Right ventricle myocardium inferior (tissue), 1 donor: ENCODE data around the gene RNF152. TPM values are rescaled to one million over a fixed set of nuclear protein-coding genes. Genes with fewer than 3 reads are reported as not detected.

Experiments
- ATAC-seq: fragments of 200-7000 bp; cut with Tn5 transposase; one replicate; pipeline ENCODE4 v1.9.1; 2020; ENCODE audit warnings: mild to moderate bottlenecking, moderate library complexity
- DNase-seq: peaks from one replicate; pipeline ENCODE4 v3.0.0; 2021; ENCODE audit errors: missing footprints
- intact Hi-C: fragments of 100-400 bp; cut with DNase I; formaldehyde crosslinking; loops from one replicate; pipeline ENCODE4 v1.11.0; 2022
- total RNA-seq: library from RNA; stranded (reverse); fragmentation: NEBNext Ultra II Directional; extraction: Animal tissue kit (Norgen Biotek cat#: 25700); gene quantifications from one replicate; pipeline ENCODE4 v1.2.1, GENCODE V29; 2021
- donor health status: DM: no; HTN: yes; CAD: no; lungs with severe emphysema.

Gene RNF152
- total RNA-seq, 1 donor from 2014 or later = 12.6 TPM

DNA sequence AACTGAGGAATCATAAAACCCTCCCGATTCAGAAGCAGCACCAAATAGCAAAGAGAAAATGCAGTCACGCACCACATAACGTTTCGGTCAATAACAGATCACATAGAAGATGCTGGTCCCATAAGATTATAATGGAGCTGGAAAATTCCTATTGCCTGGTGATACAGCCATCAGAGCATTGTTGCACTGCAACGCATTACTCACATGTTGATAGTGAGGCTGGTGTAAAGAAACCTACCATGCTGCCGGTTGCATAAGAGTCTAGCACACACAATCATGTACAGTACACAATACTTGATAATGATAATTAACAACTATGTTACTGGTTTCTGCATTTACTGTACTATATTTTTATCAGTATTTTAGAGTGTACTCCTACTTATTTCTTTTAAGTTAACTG, 32.5 kb downstream of the RNF152 start:
- no peak for DNase-seq
- intact Hi-C loops = no loop called here
- ATAC-seq = no peak

GRCh38 chr18:61859113-61859512, 33.7 kb downstream of the RNF152 start:
- ATAC-seq = no peak
- no peak for DNase-seq
- intact Hi-C loops = no loop called here

GRCh38 chr18:61856678-61857077, 36.1 kb downstream of the RNF152 start:
- intact Hi-C loops = no loop called here
- DNase-seq (no peak), ATAC-seq (no peak)

GRCh38 chr18:61855449-61856378, 37.1 kb downstream of the RNF152 start:
- no peak for DNase-seq
- intact Hi-C loops = no loop called here
- peak; percentile 5 for ATAC-seq

- ATAC-seq = peak; percentile 38
- DNase-seq = no peak
- intact Hi-C loops = no loop called here
Observed at GRCh38 chr18:61854578-61855448, 38.0 kb downstream of the RNF152 start.

DNA sequence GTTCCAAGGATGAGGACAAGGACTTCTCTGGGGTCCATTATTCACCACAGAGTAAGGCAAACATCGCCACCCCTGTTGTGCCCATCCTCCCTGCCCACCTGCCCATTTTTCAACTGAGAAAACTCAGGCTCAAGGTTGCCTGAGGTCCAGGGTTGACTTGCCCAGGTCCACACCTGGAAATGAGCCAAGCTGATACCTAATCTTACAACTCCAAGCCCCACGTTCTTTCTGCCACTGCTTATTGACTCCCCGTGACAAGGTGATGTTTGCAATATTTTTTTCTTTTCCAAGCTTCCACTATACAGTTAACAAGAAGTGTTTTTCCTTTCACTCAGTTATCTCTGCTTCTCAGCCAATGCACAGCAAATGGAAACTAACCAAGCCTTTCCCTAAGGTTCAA, 39.0 kb downstream of the RNF152 start:
- intact Hi-C loops = no loop called here
- ATAC-seq (no peak), DNase-seq (no peak)

GRCh38 chr18:61852496-61852895, 40.3 kb downstream of the RNF152 start:
- intact Hi-C loops = no loop called here
- no peak for ATAC-seq
- DNase-seq = no peak

DNA sequence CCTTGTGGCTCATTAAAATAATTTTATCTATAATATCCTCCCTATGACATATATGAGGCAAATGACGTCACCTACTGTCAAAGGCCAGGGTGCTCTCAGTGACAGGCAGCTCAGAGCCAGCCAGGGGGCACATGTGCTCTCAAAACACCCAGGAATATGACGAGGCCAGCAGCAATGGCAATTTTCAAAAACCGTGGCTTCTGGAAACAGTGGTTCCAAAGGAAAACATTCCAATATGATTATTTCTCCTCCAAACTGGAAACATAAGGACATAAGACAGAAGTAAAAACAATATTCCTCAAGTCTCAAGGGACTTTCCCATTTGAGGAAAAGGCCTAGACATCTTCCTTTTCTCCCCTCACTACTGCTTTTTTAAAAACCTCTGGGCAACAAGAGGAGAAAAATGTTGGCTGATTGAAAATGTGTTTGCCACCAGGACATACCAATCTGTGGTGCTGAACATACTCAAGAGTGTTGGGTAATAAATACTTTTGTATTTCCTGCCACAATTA, 40.8 kb downstream of the RNF152 start:
- DNase-seq = no peak
- no peak for ATAC-seq
- intact Hi-C loops = no loop called here

DNA sequence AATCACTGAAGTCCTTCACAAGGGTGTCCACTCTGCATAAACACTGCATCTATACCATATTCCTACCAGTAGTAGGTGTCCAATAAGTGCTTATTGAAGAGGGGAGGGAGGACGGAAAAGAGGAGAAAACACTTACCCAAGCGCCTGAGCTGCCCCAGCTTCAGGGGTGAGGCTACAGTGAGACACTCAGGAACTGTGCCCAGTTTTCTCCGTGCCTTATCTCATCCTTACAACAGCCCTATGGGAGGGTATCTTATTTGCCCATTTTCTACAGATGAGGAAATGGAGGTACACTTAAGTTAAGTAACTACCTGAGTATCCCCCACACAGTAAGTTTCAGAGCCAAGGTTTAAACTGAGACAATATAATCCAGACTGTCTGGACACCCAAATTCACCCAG, 41.5 kb downstream of the RNF152 start:
- ATAC-seq (no peak), DNase-seq (no peak)
- intact Hi-C loops = no loop called here

- intact Hi-C loops = no loop called here
- ATAC-seq (no peak), DNase-seq (no peak)
Observed at GRCh38 chr18:61850756-61851155, 42.1 kb downstream of the RNF152 start.

- ATAC-seq (no peak), DNase-seq (no peak)
- intact Hi-C loops = no loop called here
Observed at GRCh38 chr18:61847164-61847791, 45.5 kb downstream of the RNF152 start.

DNA sequence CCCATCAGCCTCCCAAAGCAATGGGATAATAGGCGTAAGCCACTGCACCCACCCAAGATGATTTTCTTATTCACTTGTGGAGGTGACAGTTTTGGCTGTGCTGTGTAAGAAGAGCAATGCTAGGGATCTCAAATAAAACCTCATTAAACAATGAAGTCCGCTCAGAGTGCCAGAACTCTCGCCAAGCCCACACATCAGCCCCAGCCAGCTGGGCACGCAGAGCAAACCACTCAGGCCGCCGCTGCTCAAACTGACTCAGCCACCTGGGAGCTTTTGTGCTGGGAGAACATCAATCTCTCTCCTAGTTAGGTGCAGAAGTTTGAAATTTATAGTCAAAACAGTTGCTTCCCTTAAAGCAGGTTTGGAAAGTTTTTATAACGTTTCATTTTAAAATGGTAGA, 47.6 kb downstream of the RNF152 start:
- ATAC-seq = no peak
- intact Hi-C loops = no loop called here
- DNase-seq = no peak

DNA sequence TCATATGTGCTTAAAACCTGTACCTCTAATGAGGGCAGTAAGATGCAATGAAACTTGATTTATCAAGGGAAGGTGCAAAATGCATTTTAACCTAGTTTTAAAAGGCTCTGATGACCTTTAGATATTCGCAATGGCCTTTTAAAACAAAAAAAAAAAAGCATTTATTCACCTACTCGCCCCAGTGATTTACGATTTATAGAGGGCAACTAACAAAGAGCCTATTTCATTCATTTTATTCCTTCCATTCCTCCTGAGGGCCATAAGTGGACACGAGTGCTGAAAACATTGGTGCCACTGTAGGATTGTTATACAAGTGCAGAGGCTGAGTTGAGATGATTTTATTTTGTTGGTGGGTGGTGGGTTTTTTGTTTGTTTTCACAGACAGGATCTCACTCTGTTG, 48.1 kb downstream of the RNF152 start:
- no peak for ATAC-seq

DNA sequence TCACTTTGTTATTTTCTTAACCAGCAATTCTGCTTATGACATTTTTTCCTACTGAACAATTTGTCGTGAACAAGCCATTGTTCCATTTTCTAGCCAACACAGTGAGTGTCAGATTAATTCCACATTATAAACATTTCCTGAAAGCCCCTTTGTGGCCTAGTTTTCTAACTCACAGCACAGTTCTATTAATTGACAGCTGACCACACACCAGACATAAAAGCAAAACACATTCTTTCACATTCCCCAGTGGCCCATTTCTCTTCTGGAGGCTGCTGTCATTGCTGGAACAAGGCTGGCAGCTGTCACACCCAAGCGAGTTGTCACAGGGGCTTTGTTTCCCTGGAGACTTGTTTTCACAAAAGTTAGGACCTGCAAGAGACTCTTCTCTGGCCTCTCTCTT, 50.7 kb downstream of the RNF152 start:
- intact Hi-C loops = no loop called here
- ATAC-seq = no peak
- DNase-seq = no peak

More for the DNA sequence above, 48.1 kb downstream of the RNF152 start:
- no peak for DNase-seq
- intact Hi-C loops = no loop called here

GRCh38 chr18:61841706-61842105, 51.1 kb downstream of the RNF152 start:
- no peak for ATAC-seq
- intact Hi-C loops = no loop called here
- no peak for DNase-seq

- ATAC-seq (no peak), DNase-seq (no peak)
- intact Hi-C loops = no loop called here
Observed at GRCh38 chr18:61840324-61840723, 52.5 kb downstream of the RNF152 start.

- intact Hi-C loops = no loop called here
- ATAC-seq = no peak
- DNase-seq = no peak
Observed at GRCh38 chr18:61838521-61838920, 54.3 kb downstream of the RNF152 start.

GRCh38 chr18:61833978-61834377, 58.8 kb downstream of the RNF152 start:
- ATAC-seq = peak; percentile 62
- intact Hi-C loops = no loop called here
- DNase-seq = no peak

DNA sequence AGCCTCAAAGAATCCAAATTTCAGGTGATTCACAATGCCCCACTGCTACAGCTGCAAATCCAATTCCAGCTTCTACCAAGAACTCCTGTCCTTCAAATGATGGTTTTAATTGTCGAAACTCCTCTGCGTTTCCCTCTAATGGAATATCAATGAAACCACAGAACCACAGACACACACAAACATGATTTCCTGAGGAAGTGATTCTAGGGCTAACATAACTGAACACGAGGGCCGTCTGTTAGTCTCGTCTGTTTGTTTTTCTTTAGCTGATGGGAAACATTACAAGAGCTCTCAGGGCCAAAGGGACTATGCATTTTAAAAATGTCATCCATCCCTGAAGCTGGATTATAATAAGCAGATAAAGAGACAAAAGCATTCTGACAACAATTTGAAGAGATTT, 59.4 kb downstream of the RNF152 start:
- no peak for DNase-seq
- intact Hi-C loops = no loop called here
- no peak for ATAC-seq
